Uterus (tissue), 4 donors: ENCODE measurements around the gene ATP6V1E1. TPM values are rescaled to one million over a fixed set of nuclear protein-coding genes. Genes with fewer than 3 reads are reported as not detected.
"Not testable (repeated sequence)": the region's sequence is repeated elsewhere in the genome, so short reads cannot be mapped to it uniquely, and the experiment has no call there.

Experiments used
- DNase-seq, 2 donors: peaks; one replicate each; pipeline ENCODE4 v3.0.0-alpha.2; 2019 to 2020
- H3K27ac ChIP-seq, 2 donors: fragments of 200-600 bp; sonication (generic); 1 replicate in 1 of 2; 2 replicates in 1 of 2; pipeline ENCODE4 v1.5.1; 2016 to 2018
- H3K27me3 ChIP-seq, 2 donors: fragments of 200-600 bp; sonication (generic); one replicate each; pipeline ENCODE4 v1.5.1; 2018 to 2019; ENCODE audit warnings: control low read depth in 1 of 2
- H3K36me3 ChIP-seq, 2 donors: fragments of 200-600 bp; sonication (generic); one replicate each; pipeline ENCODE4 v1.5.1; 2019; ENCODE audit warnings: control low read depth in 1 of 2
- H3K4me1 ChIP-seq, 2 donors: fragments of 200-600 bp; sonication (generic); one replicate each; pipeline ENCODE4 v1.5.1; 2018 to 2019; ENCODE audit warnings: control low read depth in 1 of 2
- H3K4me3 ChIP-seq, 2 donors: fragments of 200-600 bp; sonication (generic); 1 replicate in 1 of 2; 2 replicates in 1 of 2; pipeline ENCODE4 v1.5.1; 2018 to 2019; ENCODE audit warnings: mild to moderate bottlenecking in 1 of 2
- H3K9me3 ChIP-seq, 2 donors: fragments of 200-600 bp; sonication (generic); one replicate each; pipeline ENCODE4 v1.5.1; 2019; ENCODE audit warnings: control low read depth in 1 of 2
- CTCF ChIP-seq, 4 experiments: fragments of 200-600 bp in 2 of 4; fragments of 450-650 bp in 2 of 4; sonication (generic) in 2 of 4; IDR thresholded peaks; one replicate each; pipeline ENCODE4 v1.5.1; 2016 to 2019; ENCODE audit warnings: antibody characterized with exemption in 4 of 4, mild to moderate bottlenecking in 2 of 4, moderate library complexity in 1 of 4
- POLR2A ChIP-seq, 2 donors: fragments of 450-650 bp; IDR thresholded peaks; one replicate each; pipeline ENCODE4 v1.6.1; 2016; ENCODE audit warnings: antibody characterized with exemption in 2 of 2, mild to moderate bottlenecking in 1 of 2, moderate library complexity in 1 of 2
- intact Hi-C: fragments of 100-400 bp; cut with DNase I; formaldehyde crosslinking; loops from one replicate; pipeline ENCODE4 v1.15.1; 2023; ENCODE audit warnings: low total_unique reads
- total RNA-seq, 4 donors: library from RNA; depleted of rRNA in 3 of 4; stranded (reverse); fragments of >200 nt in 3 of 4; gene quantifications; one replicate each; pipeline versions ENCODE4 v1.1.0 to v1.2.4, GENCODE V29; 2014 to 2023
- donor health status: DM: yes; HTN: yes; CAD: no.

ATP6V1E1 gene
- total RNA-seq, result 100 to 1,000 TPM in 3 of 4 donors, 10 to 100 TPM in 1; 88.7 to 147 (median 121) TPM

- intact Hi-C loops, result no loop called here
- Histone ChIP-seq H3K27me3 (no peaks in the 10 kb centered on the region), H3K4me3 (peak within 1 kb of the TSS; percentile 93 to 100), H3K36me3 (no peaks in the 10 kb centered on the region), H3K9me3 (no peaks in the 10 kb centered on the region), H3K4me1 (peaks cover 6 to 8% of the 10 kb centered on the region in 2 donors), H3K27ac (peak within 1 kb of the TSS; percentile 91 to 93)
- TF ChIP-seq POLR2A (IDR thresholded peaks at IDR 0.05), result peak; percentile 64 to 65
- no peak for TF ChIP-seq CTCF (IDR thresholded peaks at IDR 0.05)
- peak; percentile 96 to 97 for DNase-seq
Observed at GRCh38 chr22:17628406-17629172, at the start of gene ATP6V1E1. Gene ATP6V1E1 (minus strand): TSS chr22:17628749. CDS start chr22:17628635, 114 bp downstream.

- no peaks in the 10 kb centered on the region for H3K36me3 ChIP-seq
- intact Hi-C loops, result no loop called here
- TF ChIP-seq CTCF (IDR thresholded peaks at IDR 0.05), result no peak
- no peak for TF ChIP-seq POLR2A (IDR thresholded peaks at IDR 0.05)
- no peak for DNase-seq
- H3K27me3 ChIP-seq, result no peaks in the 10 kb centered on the region
- no peaks in the 10 kb centered on the region for H3K4me1 ChIP-seq
- H3K9me3 ChIP-seq, result no peaks in the 10 kb centered on the region
- H3K4me3 ChIP-seq, result no peak overlapping the region
- H3K27ac ChIP-seq, result no peak overlapping the region
Observed at GRCh38 chr22:17675584-17675983, 47.0 kb upstream of the ATP6V1E1 start.

GRCh38 chr22:17674152-17674551, 45.6 kb upstream of the ATP6V1E1 start:
- no peaks in the 10 kb centered on the region for H3K27me3 ChIP-seq
- DNase-seq, result no peak
- no peak overlapping the region for H3K4me3 ChIP-seq
- intact Hi-C loops, result no loop called here
- TF ChIP-seq POLR2A (IDR thresholded peaks at IDR 0.05) (no peak), CTCF (IDR thresholded peaks at IDR 0.05) (no peak)
- H3K36me3 ChIP-seq, result no peaks in the 10 kb centered on the region
- H3K27ac ChIP-seq, result no peak overlapping the region
- no peaks in the 10 kb centered on the region for H3K4me1 ChIP-seq
- H3K9me3 ChIP-seq, result no peaks in the 10 kb centered on the region

GRCh38 chr22:17672417-17672991, 44.0 kb upstream of the ATP6V1E1 start:
- H3K27ac ChIP-seq, result no peak overlapping the region
- no peaks in the 10 kb centered on the region for H3K36me3 ChIP-seq
- no peak for DNase-seq
- no peaks in the 10 kb centered on the region for H3K9me3 ChIP-seq
- H3K4me1 ChIP-seq, result no peaks in the 10 kb centered on the region
- intact Hi-C loops, result no loop called here
- H3K27me3 ChIP-seq, result no peaks in the 10 kb centered on the region
- TF ChIP-seq CTCF (IDR thresholded peaks at IDR 0.05) (no peak), POLR2A (IDR thresholded peaks at IDR 0.05) (no peak)
- H3K4me3 ChIP-seq, result no peak overlapping the region

GRCh38 chr22:17671521-17672092, 43.1 kb upstream of the ATP6V1E1 start:
- DNase-seq, intact Hi-C loops, H3K9me3 ChIP-seq, H3K27me3 ChIP-seq, H3K4me3 ChIP-seq, H3K4me1 ChIP-seq, H3K36me3 ChIP-seq, H3K27ac ChIP-seq: not testable (repeated sequence)
